ENCODE results near the gene HPS4.

Gene HPS4

DNA sequence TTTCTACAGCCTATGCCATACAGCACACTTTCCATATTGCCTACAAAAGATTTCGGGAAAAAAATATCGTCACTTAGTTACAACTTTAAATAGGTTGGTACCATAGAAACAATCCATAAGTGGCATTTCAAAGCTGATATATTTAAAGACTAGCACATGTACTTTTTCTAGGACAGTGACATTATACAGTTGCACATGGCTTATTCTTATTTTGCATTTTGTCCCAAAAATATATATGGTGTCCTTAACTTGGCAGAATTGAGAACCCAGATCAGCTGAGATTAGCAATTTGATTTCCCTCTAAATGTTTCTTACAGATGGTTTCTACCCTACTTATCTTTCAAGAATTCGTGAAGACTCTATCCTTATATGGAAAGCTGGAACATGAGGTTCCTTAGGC, 32.3 kb upstream of the HPS4 start:
- no peak overlapping the region for H3K4ac ChIP-seq (ENCODE audit: low read depth, low read length)
- no peak overlapping the region for H3K23ac ChIP-seq (ENCODE audit: low read length)
- H3K79me2 ChIP-seq (ENCODE audit: control insufficient read depth, insufficient read depth, low read length) = peaks cover 11% of the 10 kb centered on the region
- WGBS (ENCODE audit: extremely low coverage, insufficient coverage, low lambda C conversion rate) = no CpG with 5 or more reads among the region's 3 CpGs
- no peak overlapping the region for H2BK15ac ChIP-seq (replicated peaks; ENCODE audit: low read depth)
- H3K27me3 ChIP-seq (ENCODE audit: insufficient read depth, low read length, poor library complexity) = no peaks in the 10 kb centered on the region
- H3K27ac ChIP-seq (ENCODE audit: low read depth, low read length) = no peak overlapping the region
- H3K56ac ChIP-seq (ENCODE audit: low read length) = no peak overlapping the region
- H3K18ac ChIP-seq (ENCODE audit: low read length) = no peak overlapping the region
- H4K8ac ChIP-seq (ENCODE audit: low read depth, low read length) = no peak overlapping the region
- no peak overlapping the region for H3K4me3 ChIP-seq (ENCODE audit: low read length)
- no peak overlapping the region for H2BK5ac ChIP-seq (ENCODE audit: low read length)
- H3K9ac ChIP-seq (ENCODE audit: low read length) = no peak overlapping the region
- H3K79me1 ChIP-seq (ENCODE audit: low read length) = peaks cover 4% of the 10 kb centered on the region
- no peak overlapping the region for H2BK120ac ChIP-seq (ENCODE audit: low read depth, low read length)
- no peak overlapping the region for H4K5ac ChIP-seq (ENCODE audit: low read length)
- no peak for DNase-seq
- no peaks in the 10 kb centered on the region for H3K36me3 ChIP-seq (ENCODE audit: control insufficient read depth, insufficient read depth, low read length)
- H3K4me1 ChIP-seq (ENCODE audit: control insufficient read depth, low read depth, low read length) = peaks cover 2% of the 10 kb centered on the region
- no peak overlapping the region for H2AK5ac ChIP-seq (ENCODE audit: low read length)
- no peak overlapping the region for H3K4me2 ChIP-seq (ENCODE audit: low read length)

DNA sequence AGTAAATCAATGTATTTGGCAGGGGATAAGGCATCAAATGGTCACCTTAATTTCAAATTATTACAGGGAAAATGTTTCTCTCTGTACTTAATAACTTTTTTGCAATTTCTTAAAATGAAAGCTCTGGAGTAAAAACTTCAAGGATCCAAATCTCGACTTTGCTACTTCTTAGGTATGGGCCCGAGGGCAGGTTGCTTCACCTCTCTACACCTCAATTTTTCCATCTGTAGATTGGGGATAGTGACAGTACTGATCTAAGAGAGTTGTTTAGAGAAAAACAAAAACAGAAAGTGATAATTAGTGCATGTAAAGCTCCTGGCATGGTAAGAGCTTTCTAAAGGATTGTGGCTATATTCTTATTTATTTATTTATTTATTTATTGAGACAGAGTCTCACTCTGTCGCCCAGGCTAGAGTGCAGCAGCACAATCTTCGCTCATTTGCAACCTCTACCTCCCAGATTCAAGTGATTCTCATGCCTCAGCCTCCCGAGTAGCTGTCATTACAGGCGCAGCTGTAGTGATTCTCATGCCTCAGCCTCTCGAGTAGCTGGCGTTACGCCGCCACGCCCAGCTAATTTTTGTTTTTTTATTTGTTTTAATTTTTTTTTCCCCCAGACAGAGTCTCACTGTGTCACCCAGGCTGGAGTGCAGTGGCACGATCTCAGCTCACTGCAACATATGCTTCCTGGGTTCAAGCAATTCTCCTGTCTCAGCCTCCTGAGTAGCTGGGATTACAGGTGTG, 31.0 kb upstream of the HPS4 start:
- Histone ChIP-seq H3K23ac (ENCODE audit: low read length) (no peak overlapping the region), H3K18ac (ENCODE audit: low read length) (no peak overlapping the region), H2BK15ac (replicated peaks; ENCODE audit: low read depth) (no peak overlapping the region), H3K9ac (ENCODE audit: low read length) (no peak overlapping the region), H3K4me2 (ENCODE audit: low read length) (no peak overlapping the region), H3K36me3 (ENCODE audit: control insufficient read depth, insufficient read depth, low read length) (no peaks in the 10 kb centered on the region), H3K27ac (ENCODE audit: low read depth, low read length) (no peak overlapping the region), H3K79me1 (ENCODE audit: low read length) (peaks cover 4% of the 10 kb centered on the region), H3K27me3 (ENCODE audit: insufficient read depth, low read length, poor library complexity) (no peaks in the 10 kb centered on the region), H2BK120ac (ENCODE audit: low read depth, low read length) (no peak overlapping the region), H3K4me3 (ENCODE audit: low read length) (no peak overlapping the region), H3K56ac (ENCODE audit: low read length) (no peak overlapping the region), H3K4me1 (ENCODE audit: control insufficient read depth, low read depth, low read length) (peaks cover 2% of the 10 kb centered on the region), H3K79me2 (ENCODE audit: control insufficient read depth, insufficient read depth, low read length) (peaks cover 11% of the 10 kb centered on the region), H3K4ac (ENCODE audit: low read depth, low read length) (no peak overlapping the region), H4K8ac (ENCODE audit: low read depth, low read length) (no peak overlapping the region), H2AK5ac (ENCODE audit: low read length) (no peak overlapping the region), H4K5ac (ENCODE audit: low read length) (no peak overlapping the region), H2BK5ac (ENCODE audit: low read length) (no peak overlapping the region)
- WGBS (ENCODE audit: extremely low coverage, insufficient coverage, low lambda C conversion rate) = no CpG with 5 or more reads among the region's 12 CpGs
- DNase-seq = no peak

- H3K23ac ChIP-seq (ENCODE audit: low read length) = no peak overlapping the region
- no peak overlapping the region for H4K5ac ChIP-seq (ENCODE audit: low read length)
- peaks cover 2% of the 10 kb centered on the region for H3K4me1 ChIP-seq (ENCODE audit: control insufficient read depth, low read depth, low read length)
- H3K79me2 ChIP-seq (ENCODE audit: control insufficient read depth, insufficient read depth, low read length) = peaks cover 11% of the 10 kb centered on the region
- no peak overlapping the region for H3K56ac ChIP-seq (ENCODE audit: low read length)
- no peak overlapping the region for H2BK15ac ChIP-seq (replicated peaks; ENCODE audit: low read depth)
- no CpG with 5 or more reads among the region's 1 CpG for WGBS (ENCODE audit: extremely low coverage, insufficient coverage, low lambda C conversion rate)
- H3K18ac ChIP-seq (ENCODE audit: low read length) = no peak overlapping the region
- no peak overlapping the region for H3K4me2 ChIP-seq (ENCODE audit: low read length)
- H2AK5ac ChIP-seq (ENCODE audit: low read length) = no peak overlapping the region
- no peak overlapping the region for H3K4ac ChIP-seq (ENCODE audit: low read depth, low read length)
- peaks cover 4% of the 10 kb centered on the region for H3K79me1 ChIP-seq (ENCODE audit: low read length)
- H2BK5ac ChIP-seq (ENCODE audit: low read length) = no peak overlapping the region
- H3K9ac ChIP-seq (ENCODE audit: low read length) = no peak overlapping the region
- H3K4me3 ChIP-seq (ENCODE audit: low read length) = no peak overlapping the region
- H4K8ac ChIP-seq (ENCODE audit: low read depth, low read length) = no peak overlapping the region
- no peak for DNase-seq
- no peaks in the 10 kb centered on the region for H3K27me3 ChIP-seq (ENCODE audit: insufficient read depth, low read length, poor library complexity)
- peaks cover under 1% of the 10 kb centered on the region for H3K36me3 ChIP-seq (ENCODE audit: control insufficient read depth, insufficient read depth, low read length)
- H3K27ac ChIP-seq (ENCODE audit: low read depth, low read length) = no peak overlapping the region
- H2BK120ac ChIP-seq (ENCODE audit: low read depth, low read length) = no peak overlapping the region
Measured at GRCh38 chr22:26513838-26514237, 30.3 kb upstream of the HPS4 start.

GRCh38 chr22:26512149-26512793, 28.7 kb upstream of the HPS4 start, which contains the start of gene TFIP11:
Gene TFIP11 (minus strand): TSS chr22:26512473. CDS start chr22:26510272, 2,201 bp downstream.
- no peaks in the 10 kb centered on the region for H3K27me3 ChIP-seq (ENCODE audit: insufficient read depth, low read length, poor library complexity)
- H3K56ac ChIP-seq (ENCODE audit: low read length) = peak within 1 kb of the TSS; percentile 93
- no peak within 1 kb of the TSS for H4K8ac ChIP-seq (ENCODE audit: low read depth, low read length)
- H2BK15ac ChIP-seq (replicated peaks; ENCODE audit: low read depth) = no peak within 1 kb of the TSS
- peak within 1 kb of the TSS; percentile 75 for H3K4me2 ChIP-seq (ENCODE audit: low read length)
- H2AK5ac ChIP-seq (ENCODE audit: low read length) = no peak within 1 kb of the TSS
- H3K4me3 ChIP-seq (ENCODE audit: low read length) = peak within 1 kb of the TSS; percentile 76
- no peak within 1 kb of the TSS for H2BK5ac ChIP-seq (ENCODE audit: low read length)
- H3K18ac ChIP-seq (ENCODE audit: low read length) = no peak within 1 kb of the TSS
- peak within 1 kb of the TSS; percentile 5 for H4K5ac ChIP-seq (ENCODE audit: low read length)
- peaks cover 4% of the 10 kb centered on the region for H3K79me1 ChIP-seq (ENCODE audit: low read length)
- H3K36me3 ChIP-seq (ENCODE audit: control insufficient read depth, insufficient read depth, low read length) = peaks cover 2% of the 10 kb centered on the region
- WGBS (ENCODE audit: extremely low coverage, insufficient coverage, low lambda C conversion rate) = no CpG with 5 or more reads among the region's 40 CpGs
- peak within 1 kb of the TSS; percentile 48 for H3K4ac ChIP-seq (ENCODE audit: low read depth, low read length)
- DNase-seq = peak; percentile 98
- H3K23ac ChIP-seq (ENCODE audit: low read length) = no peak within 1 kb of the TSS
- no peak within 1 kb of the TSS for H2BK120ac ChIP-seq (ENCODE audit: low read depth, low read length)
- H3K27ac ChIP-seq (ENCODE audit: low read depth, low read length) = no peak within 1 kb of the TSS
- peaks cover 11% of the 10 kb centered on the region for H3K79me2 ChIP-seq (ENCODE audit: control insufficient read depth, insufficient read depth, low read length)
- peak within 1 kb of the TSS; percentile 87 for H3K9ac ChIP-seq (ENCODE audit: low read length)
- peaks cover 2% of the 10 kb centered on the region for H3K4me1 ChIP-seq (ENCODE audit: control insufficient read depth, low read depth, low read length)

GRCh38 chr22:26508148-26508547, 24.6 kb upstream of the HPS4 start:
- Histone ChIP-seq H2BK120ac (ENCODE audit: low read depth, low read length) (no peak overlapping the region), H3K4me1 (ENCODE audit: control insufficient read depth, low read depth, low read length) (peaks cover 2% of the 10 kb centered on the region), H3K56ac (ENCODE audit: low read length) (no peak overlapping the region), H3K18ac (ENCODE audit: low read length) (no peak overlapping the region), H4K5ac (ENCODE audit: low read length) (no peak overlapping the region), H3K79me2 (ENCODE audit: control insufficient read depth, insufficient read depth, low read length) (peaks cover 11% of the 10 kb centered on the region), H3K27ac (ENCODE audit: low read depth, low read length) (no peak overlapping the region), H2BK5ac (ENCODE audit: low read length) (no peak overlapping the region), H3K9ac (ENCODE audit: low read length) (no peak overlapping the region), H3K79me1 (ENCODE audit: low read length) (peaks cover 4% of the 10 kb centered on the region), H3K4me3 (ENCODE audit: low read length) (no peak overlapping the region), H3K23ac (ENCODE audit: low read length) (no peak overlapping the region), H3K27me3 (ENCODE audit: insufficient read depth, low read length, poor library complexity) (no peaks in the 10 kb centered on the region), H2AK5ac (ENCODE audit: low read length) (no peak overlapping the region), H3K4me2 (ENCODE audit: low read length) (no peak overlapping the region), H4K8ac (ENCODE audit: low read depth, low read length) (no peak overlapping the region), H3K36me3 (ENCODE audit: control insufficient read depth, insufficient read depth, low read length) (peaks cover 7% of the 10 kb centered on the region), H3K4ac (ENCODE audit: low read depth, low read length) (no peak overlapping the region), H2BK15ac (replicated peaks; ENCODE audit: low read depth) (no peak overlapping the region)
- DNase-seq = no peak
